ENCODE data around the gene SHFL. TPM values are rescaled to one million over a fixed set of nuclear protein-coding genes. Genes with fewer than 3 reads are reported as not detected.

SHFL gene
- polyA plus RNA-seq, 3 donors = 12.6 to 106 (median 17.6) TPM

GRCh38 chr19:10133596-10133995 lies 47.5 kb downstream of the SHFL start:
- Histone ChIP-seq H3K36me3 (replicated peaks in 1 of 2; ENCODE audit: control insufficient read depth in 1 of 2, insufficient read depth in 2 of 2, low read length in 2 of 2) (peaks cover 53 to 69% of the 10 kb centered on the region in 2 donors), H3K27ac (ENCODE audit: low read depth in 1 of 2, low read length in 2 of 2) (peak overlapping the region in 1 of 2 donors; percentile 62), H3K9ac (ENCODE audit: insufficient read depth, low read length, poor library complexity, severe bottlenecking) (no peak overlapping the region), H3K27me3 (ENCODE audit: control insufficient read depth in 2 of 2, insufficient read depth in 2 of 2, low read length in 2 of 2) (no peaks in the 10 kb centered on the region), H3K9me3 (replicated peaks in 1 of 2; ENCODE audit: control insufficient read depth in 1 of 2, insufficient read depth in 1 of 2, low read length in 2 of 2) (no peaks in the 10 kb centered on the region), H2AFZ (ENCODE audit: insufficient read depth, low read depth, low read length, poor library complexity, severe bottlenecking) (no peak overlapping the region), H3K79me2 (ENCODE audit: insufficient read depth, low read length) (no peaks in the 10 kb centered on the region), H3K4me1 (ENCODE audit: control insufficient read depth in 1 of 2, insufficient read depth in 2 of 2, low read length in 2 of 2) (peaks cover 5 to 10% of the 10 kb centered on the region in 2 donors), H3K4me2 (replicated peaks; ENCODE audit: extremely low read depth, low read length, poor library complexity, severe bottlenecking) (no peak overlapping the region), H3K4me3 (replicated peaks in 1 of 3; ENCODE audit: low read depth in 2 of 3, low read length in 3 of 3) (no peak overlapping the region), H4K20me1 (ENCODE audit: insufficient read depth, low read length) (no peaks in the 10 kb centered on the region)
- intact Hi-C loops (cut with micrococcal nuclease) = no loop called here
- H3K27ac Mint-ChIP-seq = peak overlapping the region in 2 of 7 donors; percentile 26 to 31
- no peaks in the 10 kb centered on the region for H3K9me3 Mint-ChIP-seq
- WGBS (ENCODE audit: insufficient coverage) = 83% methylated on average over 8 of the region's 11 CpGs
- H3K4me3 Mint-ChIP-seq = no peak overlapping the region
- TF ChIP-seq, protein P1, sequence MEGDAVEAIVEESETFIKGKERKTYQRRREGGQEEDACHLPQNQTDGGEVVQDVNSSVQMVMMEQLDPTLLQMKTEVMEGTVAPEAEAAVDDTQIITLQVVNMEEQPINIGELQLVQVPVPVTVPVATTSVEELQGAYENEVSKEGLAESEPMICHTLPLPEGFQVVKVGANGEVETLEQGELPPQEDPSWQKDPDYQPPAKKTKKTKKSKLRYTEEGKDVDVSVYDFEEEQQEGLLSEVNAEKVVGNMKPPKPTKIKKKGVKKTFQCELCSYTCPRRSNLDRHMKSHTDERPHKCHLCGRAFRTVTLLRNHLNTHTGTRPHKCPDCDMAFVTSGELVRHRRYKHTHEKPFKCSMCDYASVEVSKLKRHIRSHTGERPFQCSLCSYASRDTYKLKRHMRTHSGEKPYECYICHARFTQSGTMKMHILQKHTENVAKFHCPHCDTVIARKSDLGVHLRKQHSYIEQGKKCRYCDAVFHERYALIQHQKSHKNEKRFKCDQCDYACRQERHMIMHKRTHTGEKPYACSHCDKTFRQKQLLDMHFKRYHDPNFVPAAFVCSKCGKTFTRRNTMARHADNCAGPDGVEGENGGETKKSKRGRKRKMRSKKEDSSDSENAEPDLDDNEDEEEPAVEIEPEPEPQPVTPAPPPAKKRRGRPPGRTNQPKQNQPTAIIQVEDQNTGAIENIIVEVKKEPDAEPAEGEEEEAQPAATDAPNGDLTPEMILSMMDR (IDR thresholded peaks at IDR 0.05) = no peak
- no peak for DNase-seq
- peaks cover 37 to 73% of the 10 kb centered on the region in 2 donors for H3K36me3 Mint-ChIP-seq
- no peaks in the 10 kb centered on the region for H3K27me3 Mint-ChIP-seq (ENCODE audit: low read depth in 3 of 3)
- peaks cover 9% of the 10 kb centered on the region for H3K4me1 Mint-ChIP-seq

DNA sequence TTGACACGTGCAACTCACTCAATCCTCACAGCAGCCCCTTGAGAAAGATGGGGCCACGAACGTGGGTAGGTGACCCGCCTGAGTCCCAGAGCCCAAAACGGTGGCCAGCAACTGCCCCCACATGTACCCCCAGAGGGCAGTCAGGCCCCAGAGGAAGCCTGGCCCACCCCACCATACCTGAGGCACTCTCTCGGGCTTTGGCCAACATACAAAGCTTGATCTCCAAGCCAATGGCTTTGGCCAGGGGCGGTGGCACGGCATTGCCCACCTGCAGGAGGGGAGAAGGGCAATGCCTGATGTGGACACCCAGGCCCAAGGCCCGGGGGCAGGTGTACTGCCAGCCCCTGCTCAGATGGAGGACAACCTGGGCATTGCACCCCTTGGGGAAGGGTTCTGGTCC lies 47.9 kb downstream of the SHFL start:
- H3K4me3 Mint-ChIP-seq = no peak overlapping the region
- Histone ChIP-seq H3K9ac (ENCODE audit: insufficient read depth, low read length, poor library complexity, severe bottlenecking) (no peak overlapping the region), H2AFZ (ENCODE audit: insufficient read depth, low read depth, low read length, poor library complexity, severe bottlenecking) (no peak overlapping the region), H3K27me3 (ENCODE audit: control insufficient read depth in 2 of 2, insufficient read depth in 2 of 2, low read length in 2 of 2) (no peaks in the 10 kb centered on the region), H3K36me3 (replicated peaks in 1 of 2; ENCODE audit: control insufficient read depth in 1 of 2, insufficient read depth in 2 of 2, low read length in 2 of 2) (peaks cover 58 to 74% of the 10 kb centered on the region in 2 donors), H3K9me3 (replicated peaks in 1 of 2; ENCODE audit: control insufficient read depth in 1 of 2, insufficient read depth in 1 of 2, low read length in 2 of 2) (no peaks in the 10 kb centered on the region), H3K79me2 (ENCODE audit: insufficient read depth, low read length) (no peaks in the 10 kb centered on the region), H4K20me1 (ENCODE audit: insufficient read depth, low read length) (no peaks in the 10 kb centered on the region), H3K4me3 (replicated peaks in 1 of 3; ENCODE audit: low read depth in 2 of 3, low read length in 3 of 3) (no peak overlapping the region), H3K27ac (ENCODE audit: low read depth in 1 of 2, low read length in 2 of 2) (peak overlapping the region in 1 of 2 donors; percentile 62), H3K4me1 (ENCODE audit: control insufficient read depth in 1 of 2, insufficient read depth in 2 of 2, low read length in 2 of 2) (peaks cover 5 to 10% of the 10 kb centered on the region in 2 donors), H3K4me2 (replicated peaks; ENCODE audit: extremely low read depth, low read length, poor library complexity, severe bottlenecking) (no peak overlapping the region)
- intact Hi-C loops (cut with micrococcal nuclease) = no loop called here
- no peaks in the 10 kb centered on the region for H3K27me3 Mint-ChIP-seq (ENCODE audit: low read depth in 3 of 3)
- H3K27ac Mint-ChIP-seq = peak overlapping the region in 1 of 7 donors; percentile 20
- H3K36me3 Mint-ChIP-seq = peaks cover 41 to 77% of the 10 kb centered on the region in 2 donors
- H3K9me3 Mint-ChIP-seq = no peaks in the 10 kb centered on the region
- DNase-seq = no peak
- peaks cover 9% of the 10 kb centered on the region for H3K4me1 Mint-ChIP-seq
- 97% methylated on average over 8 of the region's 9 CpGs for WGBS (ENCODE audit: insufficient coverage)
- TF ChIP-seq, protein P1 (IDR thresholded peaks at IDR 0.05) = no peak
